Measurements from ENCODE around the gene CSTF2T. TPM values are rescaled to one million over a fixed set of nuclear protein-coding genes. Genes with fewer than 3 reads are reported as not detected.

Gene CSTF2T
- total and polyA plus RNA-seq, 9 donors: 14.3 to 38.2 (median 30.1) TPM

DNA sequence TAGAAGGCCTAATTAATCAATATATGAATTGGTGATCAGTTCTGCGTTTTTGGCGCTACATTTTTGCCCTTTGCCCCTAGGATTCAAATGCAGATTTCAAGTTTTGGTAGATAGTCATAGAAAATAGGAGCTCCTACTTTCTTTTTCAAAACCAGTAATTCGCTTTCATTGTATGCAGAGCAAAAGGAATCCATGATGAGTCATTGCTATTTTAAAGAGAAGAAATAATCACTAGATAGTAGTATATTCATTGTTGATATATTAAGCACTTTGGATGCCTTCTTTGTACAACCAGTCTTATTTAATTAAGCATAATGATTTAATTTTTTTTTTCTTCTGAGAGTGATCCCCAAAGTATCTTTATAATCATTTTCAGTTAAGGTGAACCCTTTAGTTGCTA is 50.3 kb downstream of the CSTF2T start:
- Histone ChIP-seq H3K27ac (no peak overlapping the region), H3K9me3 (no peaks in the 10 kb centered on the region), H3K4me3 (no peak overlapping the region), H3K36me3 (no peaks in the 10 kb centered on the region), H3K27me3 (no peaks in the 10 kb centered on the region), H3K4me1 (ENCODE audit: insufficient read depth) (no peaks in the 10 kb centered on the region)
- 96 to 97% (median 96%) methylated on average over 3 of the region's 3 CpGs for WGBS, 3 donors
- intact Hi-C loops (cut with DNase I): no loop called here
- TF ChIP-seq POLR2A (IDR thresholded peaks at IDR 0.05) (no peak), EP300 (IDR thresholded peaks at IDR 0.05) (no peak)
- TF ChIP-seq, protein P1, sequence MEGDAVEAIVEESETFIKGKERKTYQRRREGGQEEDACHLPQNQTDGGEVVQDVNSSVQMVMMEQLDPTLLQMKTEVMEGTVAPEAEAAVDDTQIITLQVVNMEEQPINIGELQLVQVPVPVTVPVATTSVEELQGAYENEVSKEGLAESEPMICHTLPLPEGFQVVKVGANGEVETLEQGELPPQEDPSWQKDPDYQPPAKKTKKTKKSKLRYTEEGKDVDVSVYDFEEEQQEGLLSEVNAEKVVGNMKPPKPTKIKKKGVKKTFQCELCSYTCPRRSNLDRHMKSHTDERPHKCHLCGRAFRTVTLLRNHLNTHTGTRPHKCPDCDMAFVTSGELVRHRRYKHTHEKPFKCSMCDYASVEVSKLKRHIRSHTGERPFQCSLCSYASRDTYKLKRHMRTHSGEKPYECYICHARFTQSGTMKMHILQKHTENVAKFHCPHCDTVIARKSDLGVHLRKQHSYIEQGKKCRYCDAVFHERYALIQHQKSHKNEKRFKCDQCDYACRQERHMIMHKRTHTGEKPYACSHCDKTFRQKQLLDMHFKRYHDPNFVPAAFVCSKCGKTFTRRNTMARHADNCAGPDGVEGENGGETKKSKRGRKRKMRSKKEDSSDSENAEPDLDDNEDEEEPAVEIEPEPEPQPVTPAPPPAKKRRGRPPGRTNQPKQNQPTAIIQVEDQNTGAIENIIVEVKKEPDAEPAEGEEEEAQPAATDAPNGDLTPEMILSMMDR (IDR thresholded peaks at IDR 0.05): no peak
- no peak for DNase-seq
